ENCODE results near the gene B2M. TPM values are rescaled to one million over a fixed set of nuclear protein-coding genes. Genes with fewer than 3 reads are reported as not detected.

B2M gene
- total and polyA plus RNA-seq, 2 experiments from 2014 or later: 167 to 180 TPM

- TF ChIP-seq, protein P1, sequence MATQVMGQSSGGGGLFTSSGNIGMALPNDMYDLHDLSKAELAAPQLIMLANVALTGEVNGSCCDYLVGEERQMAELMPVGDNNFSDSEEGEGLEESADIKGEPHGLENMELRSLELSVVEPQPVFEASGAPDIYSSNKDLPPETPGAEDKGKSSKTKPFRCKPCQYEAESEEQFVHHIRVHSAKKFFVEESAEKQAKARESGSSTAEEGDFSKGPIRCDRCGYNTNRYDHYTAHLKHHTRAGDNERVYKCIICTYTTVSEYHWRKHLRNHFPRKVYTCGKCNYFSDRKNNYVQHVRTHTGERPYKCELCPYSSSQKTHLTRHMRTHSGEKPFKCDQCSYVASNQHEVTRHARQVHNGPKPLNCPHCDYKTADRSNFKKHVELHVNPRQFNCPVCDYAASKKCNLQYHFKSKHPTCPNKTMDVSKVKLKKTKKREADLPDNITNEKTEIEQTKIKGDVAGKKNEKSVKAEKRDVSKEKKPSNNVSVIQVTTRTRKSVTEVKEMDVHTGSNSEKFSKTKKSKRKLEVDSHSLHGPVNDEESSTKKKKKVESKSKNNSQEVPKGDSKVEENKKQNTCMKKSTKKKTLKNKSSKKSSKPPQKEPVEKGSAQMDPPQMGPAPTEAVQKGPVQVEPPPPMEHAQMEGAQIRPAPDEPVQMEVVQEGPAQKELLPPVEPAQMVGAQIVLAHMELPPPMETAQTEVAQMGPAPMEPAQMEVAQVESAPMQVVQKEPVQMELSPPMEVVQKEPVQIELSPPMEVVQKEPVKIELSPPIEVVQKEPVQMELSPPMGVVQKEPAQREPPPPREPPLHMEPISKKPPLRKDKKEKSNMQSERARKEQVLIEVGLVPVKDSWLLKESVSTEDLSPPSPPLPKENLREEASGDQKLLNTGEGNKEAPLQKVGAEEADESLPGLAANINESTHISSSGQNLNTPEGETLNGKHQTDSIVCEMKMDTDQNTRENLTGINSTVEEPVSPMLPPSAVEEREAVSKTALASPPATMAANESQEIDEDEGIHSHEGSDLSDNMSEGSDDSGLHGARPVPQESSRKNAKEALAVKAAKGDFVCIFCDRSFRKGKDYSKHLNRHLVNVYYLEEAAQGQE (IDR thresholded peaks at IDR 0.05; ENCODE audit: unreplicated experiment): no peak
- TF ChIP-seq, protein P2, sequence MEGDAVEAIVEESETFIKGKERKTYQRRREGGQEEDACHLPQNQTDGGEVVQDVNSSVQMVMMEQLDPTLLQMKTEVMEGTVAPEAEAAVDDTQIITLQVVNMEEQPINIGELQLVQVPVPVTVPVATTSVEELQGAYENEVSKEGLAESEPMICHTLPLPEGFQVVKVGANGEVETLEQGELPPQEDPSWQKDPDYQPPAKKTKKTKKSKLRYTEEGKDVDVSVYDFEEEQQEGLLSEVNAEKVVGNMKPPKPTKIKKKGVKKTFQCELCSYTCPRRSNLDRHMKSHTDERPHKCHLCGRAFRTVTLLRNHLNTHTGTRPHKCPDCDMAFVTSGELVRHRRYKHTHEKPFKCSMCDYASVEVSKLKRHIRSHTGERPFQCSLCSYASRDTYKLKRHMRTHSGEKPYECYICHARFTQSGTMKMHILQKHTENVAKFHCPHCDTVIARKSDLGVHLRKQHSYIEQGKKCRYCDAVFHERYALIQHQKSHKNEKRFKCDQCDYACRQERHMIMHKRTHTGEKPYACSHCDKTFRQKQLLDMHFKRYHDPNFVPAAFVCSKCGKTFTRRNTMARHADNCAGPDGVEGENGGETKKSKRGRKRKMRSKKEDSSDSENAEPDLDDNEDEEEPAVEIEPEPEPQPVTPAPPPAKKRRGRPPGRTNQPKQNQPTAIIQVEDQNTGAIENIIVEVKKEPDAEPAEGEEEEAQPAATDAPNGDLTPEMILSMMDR (conservative IDR thresholded peaks at IDR 0.05; ENCODE audit: low read depth in 2 of 2): no peak
- TF ChIP-seq, protein P3, sequence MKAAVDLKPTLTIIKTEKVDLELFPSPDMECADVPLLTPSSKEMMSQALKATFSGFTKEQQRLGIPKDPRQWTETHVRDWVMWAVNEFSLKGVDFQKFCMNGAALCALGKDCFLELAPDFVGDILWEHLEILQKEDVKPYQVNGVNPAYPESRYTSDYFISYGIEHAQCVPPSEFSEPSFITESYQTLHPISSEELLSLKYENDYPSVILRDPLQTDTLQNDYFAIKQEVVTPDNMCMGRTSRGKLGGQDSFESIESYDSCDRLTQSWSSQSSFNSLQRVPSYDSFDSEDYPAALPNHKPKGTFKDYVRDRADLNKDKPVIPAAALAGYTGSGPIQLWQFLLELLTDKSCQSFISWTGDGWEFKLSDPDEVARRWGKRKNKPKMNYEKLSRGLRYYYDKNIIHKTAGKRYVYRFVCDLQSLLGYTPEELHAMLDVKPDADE (IDR thresholded peaks at IDR 0.05): no peak
- TF ChIP-seq EZH2phosphoT487 (IDR thresholded peaks at IDR 0.05; ENCODE audit: unreplicated experiment): no peak
- no peak for TF ChIP-seq CREB1 (CRISPR knock-in tag; IDR thresholded peaks at IDR 0.05; ENCODE audit: low read depth)
- no peak for TF ChIP-seq EZH2 (IDR thresholded peaks at IDR 0.05; ENCODE audit: low read depth, unreplicated experiment)
- no peak for TF ChIP-seq ZNF331 (CRISPR knock-in tag; IDR thresholded peaks at IDR 0.05; ENCODE audit: low read depth)
- no peak for TF ChIP-seq STAT1 (IDR thresholded peaks at IDR 0.05; ENCODE audit: unreplicated experiment)
- no peak for TF ChIP-seq NANOG (IDR thresholded peaks at IDR 0.05; ENCODE audit: borderline replicate concordance)
- TF ChIP-seq JUNB (IDR thresholded peaks at IDR 0.05; ENCODE audit: unreplicated experiment): no peak
Measured at GRCh38 chr15:44720460-44721176, 9.3 kb downstream of the B2M start (continued).

GRCh38 chr15:44722011-44722410 lies 10.7 kb downstream of the B2M start:
- no peaks in the 10 kb centered on the region for H3K9me2 ChIP-seq (ENCODE audit: insufficient read depth)
- no peak overlapping the region for H3K4me3 Mint-ChIP-seq
- TF ChIP-seq, protein P3 (IDR thresholded peaks at IDR 0.05): no peak
- TF ChIP-seq ZNF462 (CRISPR knock-in tag; IDR thresholded peaks at IDR 0.05): no peak

More at GRCh38 chr15:44722011-44722410, 10.7 kb downstream of the B2M start:
- peaks cover 6% of the 10 kb centered on the region for H3K27me3 Mint-ChIP-seq (ENCODE audit: insufficient read depth, low read depth, poor library complexity)
- Histone ChIP-seq H2AFZ (no peak overlapping the region), H4K20me1 (replicated peaks; ENCODE audit: insufficient read depth) (no peaks in the 10 kb centered on the region), H3F3A (replicated peaks; ENCODE audit: low read depth) (no peaks in the 10 kb centered on the region), H3K4me2 (no peak overlapping the region), H3K27me3 (ENCODE audit: insufficient read depth) (no peaks in the 10 kb centered on the region), H3K27ac (ENCODE audit: low read depth) (no peak overlapping the region), H3K4me1 (ENCODE audit: insufficient read depth) (peaks cover 6% of the 10 kb centered on the region), H3K79me2 (replicated peaks; ENCODE audit: insufficient read depth) (no peaks in the 10 kb centered on the region), H3K36me3 (ENCODE audit: insufficient read depth) (no peaks in the 10 kb centered on the region), H3K4me3 (no peak overlapping the region)
- DNase-seq (ENCODE audit: low spot score) (no peak), ATAC-seq (no peak)
- peaks cover 3% of the 10 kb centered on the region; the same call in 1 of the 3 replicates for H3K36me3 Mint-ChIP-seq (ENCODE audit: low read depth)
- H3K4me1 Mint-ChIP-seq: peaks cover 20% of the 10 kb centered on the region
- H3K27ac Mint-ChIP-seq: no peak overlapping the region
- H3K9me3 Mint-ChIP-seq: no peaks in the 10 kb centered on the region
